Keratinocyte (primary cell): ENCODE results near the gene COG5. TPM values are rescaled to one million over a fixed set of nuclear protein-coding genes. Genes with fewer than 3 reads are reported as not detected.

Source experiments
- DNase-seq: peaks from one replicate; pipeline ENCODE4 v3.0.0-alpha.2; 2011; ENCODE audit warnings: low read depth, missing footprints, low spot score
- FAIRE-seq: peaks from 2 replicates; lab custom pipeline; 2011; peaks lifted over from hg19 to GRCh38; lab: Jason Lieb, UNC
- H2AFZ ChIP-seq: 2 replicates; pipeline ENCODE4 v1.6.0; 2012; ENCODE audit warnings: low read length, control low read depth, inconsistent platforms; ENCODE audit not compliant: control insufficient read depth
- H3K27ac ChIP-seq: 2 replicates; pipeline ENCODE4 v1.5.1; 2011; ENCODE audit warnings: low read length; ENCODE audit not compliant: control insufficient read depth, insufficient read depth
- H3K27me3 ChIP-seq: 3 replicates; pipeline ENCODE4 v1.6.0; 2011; ENCODE audit warnings: low read length; ENCODE audit not compliant: control insufficient read depth, insufficient read depth; ENCODE audit errors: extremely low read depth
- H3K36me3 ChIP-seq, 2 experiments: 2 replicates in 1 of 2; 3 replicates in 1 of 2; pipeline ENCODE4 v1.5.1; 2011; ENCODE audit warnings: low read length in 2 of 2, mild to moderate bottlenecking in 1 of 2; ENCODE audit not compliant: control insufficient read depth in 2 of 2, insufficient read depth in 2 of 2; ENCODE audit errors: extremely low read depth in 1 of 2
- H3K4me1 ChIP-seq: 3 replicates; pipeline ENCODE4 v1.5.1; 2011; ENCODE audit warnings: low read length; ENCODE audit not compliant: control insufficient read depth, insufficient read depth; ENCODE audit errors: extremely low read depth
- H3K4me2 ChIP-seq: 3 replicates; pipeline ENCODE4 v1.6.0; 2011; ENCODE audit warnings: low read depth, low read length; ENCODE audit not compliant: control insufficient read depth, insufficient read depth; ENCODE audit errors: extremely low read depth
- H3K4me3 ChIP-seq, 3 experiments: fragments of 200-600 bp in 1 of 3; sonication (generic) in 1 of 3; 2 replicates in 2 of 3; 3 replicates in 1 of 3; pipeline ENCODE4 v1.5.1; 2011 to 2016; ENCODE audit warnings: low read length in 3 of 3, mild to moderate bottlenecking in 3 of 3, control low read depth in 2 of 3, inconsistent platforms in 1 of 3, low read depth in 1 of 3, mixed read lengths in 1 of 3, mixed run types in 1 of 3, moderate library complexity in 1 of 3; ENCODE audit not compliant: control insufficient read depth in 2 of 3, insufficient read depth in 2 of 3; ENCODE audit errors: extremely low read depth in 1 of 3
- H3K79me2 ChIP-seq: 2 replicates; pipeline ENCODE4 v1.6.0; 2012; ENCODE audit warnings: low read length; ENCODE audit not compliant: control insufficient read depth, insufficient read depth
- H3K9ac ChIP-seq: 3 replicates; pipeline ENCODE4 v1.6.0; 2011; ENCODE audit warnings: low read length; ENCODE audit not compliant: control insufficient read depth, insufficient read depth; ENCODE audit errors: extremely low read depth
- H3K9me1 ChIP-seq: 3 replicates; pipeline ENCODE4 v1.6.0; 2011; ENCODE audit warnings: low read length; ENCODE audit not compliant: control insufficient read depth, insufficient read depth; ENCODE audit errors: extremely low read depth
- H3K9me3 ChIP-seq: 2 replicates; pipeline ENCODE4 v1.5.1; 2012; ENCODE audit warnings: low read depth, low read length; ENCODE audit not compliant: control insufficient read depth
- H4K20me1 ChIP-seq: 3 replicates; pipeline ENCODE4 v1.6.0; 2011; ENCODE audit warnings: low read length; ENCODE audit not compliant: control insufficient read depth, insufficient read depth; ENCODE audit errors: extremely low read depth
- EZH2 ChIP-seq: IDR thresholded peaks from one replicate; pipeline ENCODE4 v1.6.1; 2012; ENCODE audit warnings: inconsistent platforms, mild to moderate bottlenecking, low read length, moderate library complexity
- dilution Hi-C: fragments of 300-500 bp; cut with MboI; formaldehyde crosslinking; loops from one replicate; pipeline ENCODE4 v1.7.0; 2020; ENCODE audit warnings: low sequenced_read_pairs; ENCODE audit not compliant: extremely low pct_ligation_motif_present
- polyA plus RNA-seq, 5 experiments: library from polyadenylated mRNA; depleted of rRNA in 3 of 5; stranded (reverse) in 3 of 5; stranded (forward) in 1 of 5; unstranded in 1 of 5; fragments of >200 nt; gene quantifications; 1 replicate in 1 of 5; 2 replicates in 3 of 5; 3 replicates in 1 of 5; pipeline versions ENCODE4 v1.2.1 to v1.2.3, GENCODE V29; 2011 to 2012; ENCODE audit warnings: missing spikeins in 2 of 5, low read depth in 1 of 5, low replicate concordance in 1 of 5
- TF ChIP-seq, protein P1 (sequence below), 3 experiments: IDR thresholded peaks in 1 of 3; conservative IDR thresholded peaks in 1 of 3; optimal IDR thresholded peaks in 1 of 3; 2 replicates in 2 of 3; 3 replicates in 1 of 3; pipeline versions ENCODE3 to v1.5.1; 2011; ENCODE audit warnings: low read length in 3 of 3, mild to moderate bottlenecking in 3 of 3, moderate library complexity in 2 of 3, control low read depth in 1 of 3, inconsistent platforms in 1 of 3; ENCODE audit not compliant: insufficient read depth in 2 of 3; ENCODE audit errors: extremely low read depth in 1 of 3

COG5 gene
- polyA plus RNA-seq, 1 donor (not counting 4 experiments of a cell fraction or from before 2014, with no cell fraction given) = 50.7 TPM

DNA sequence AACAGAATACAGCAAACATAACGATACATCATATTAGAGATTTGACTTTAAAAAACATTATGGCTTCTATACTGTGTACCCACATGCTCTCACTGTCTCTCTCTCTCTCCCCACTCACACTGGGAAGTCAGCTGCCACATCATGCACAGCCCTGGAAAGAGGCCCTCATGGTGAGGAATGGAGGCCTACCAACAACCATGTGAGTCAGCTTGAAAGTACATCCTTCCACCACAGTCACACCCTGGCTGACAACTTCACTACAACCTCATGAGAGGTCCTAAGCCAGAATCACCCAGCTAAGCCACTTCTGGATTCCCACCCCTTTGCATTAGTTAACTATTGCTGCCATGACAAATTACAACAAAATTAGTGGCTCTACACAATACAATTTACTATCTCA is 117.2 kb downstream of the COG5 start:
- H3K9me3 ChIP-seq = no peaks in the 10 kb centered on the region
- H3K27me3 ChIP-seq = no peaks in the 10 kb centered on the region
- H3K4me3 ChIP-seq = no peak overlapping the region
- DNase-seq (peak; percentile 19), FAIRE-seq (peak; percentile 84)
- no peaks in the 10 kb centered on the region for H3K9me1 ChIP-seq
- no peak overlapping the region for H3K4me2 ChIP-seq
- H3K36me3 ChIP-seq = peaks cover 0 to 3% of the 10 kb centered on the region in 2 experiments
- H2AFZ ChIP-seq = no peak overlapping the region
- no peaks in the 10 kb centered on the region for H4K20me1 ChIP-seq
- H3K27ac ChIP-seq = peak overlapping the region; percentile 56
- H3K4me1 ChIP-seq = peaks cover 8% of the 10 kb centered on the region
- no peak overlapping the region for H3K9ac ChIP-seq
- dilution Hi-C loops = no loop called here
- TF ChIP-seq EZH2 = no peak
- TF ChIP-seq, protein P1, sequence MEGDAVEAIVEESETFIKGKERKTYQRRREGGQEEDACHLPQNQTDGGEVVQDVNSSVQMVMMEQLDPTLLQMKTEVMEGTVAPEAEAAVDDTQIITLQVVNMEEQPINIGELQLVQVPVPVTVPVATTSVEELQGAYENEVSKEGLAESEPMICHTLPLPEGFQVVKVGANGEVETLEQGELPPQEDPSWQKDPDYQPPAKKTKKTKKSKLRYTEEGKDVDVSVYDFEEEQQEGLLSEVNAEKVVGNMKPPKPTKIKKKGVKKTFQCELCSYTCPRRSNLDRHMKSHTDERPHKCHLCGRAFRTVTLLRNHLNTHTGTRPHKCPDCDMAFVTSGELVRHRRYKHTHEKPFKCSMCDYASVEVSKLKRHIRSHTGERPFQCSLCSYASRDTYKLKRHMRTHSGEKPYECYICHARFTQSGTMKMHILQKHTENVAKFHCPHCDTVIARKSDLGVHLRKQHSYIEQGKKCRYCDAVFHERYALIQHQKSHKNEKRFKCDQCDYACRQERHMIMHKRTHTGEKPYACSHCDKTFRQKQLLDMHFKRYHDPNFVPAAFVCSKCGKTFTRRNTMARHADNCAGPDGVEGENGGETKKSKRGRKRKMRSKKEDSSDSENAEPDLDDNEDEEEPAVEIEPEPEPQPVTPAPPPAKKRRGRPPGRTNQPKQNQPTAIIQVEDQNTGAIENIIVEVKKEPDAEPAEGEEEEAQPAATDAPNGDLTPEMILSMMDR (optimal IDR thresholded peaks at IDR 0.05 in 1 of 3, IDR thresholded peaks at IDR 0.05 in 1 of 3, conservative IDR thresholded peaks at IDR 0.05 in 1 of 3; ENCODE audit: extremely low read depth in 1 of 3, insufficient read depth in 2 of 3, low read length in 3 of 3) = no peak
- no peaks in the 10 kb centered on the region for H3K79me2 ChIP-seq

DNA sequence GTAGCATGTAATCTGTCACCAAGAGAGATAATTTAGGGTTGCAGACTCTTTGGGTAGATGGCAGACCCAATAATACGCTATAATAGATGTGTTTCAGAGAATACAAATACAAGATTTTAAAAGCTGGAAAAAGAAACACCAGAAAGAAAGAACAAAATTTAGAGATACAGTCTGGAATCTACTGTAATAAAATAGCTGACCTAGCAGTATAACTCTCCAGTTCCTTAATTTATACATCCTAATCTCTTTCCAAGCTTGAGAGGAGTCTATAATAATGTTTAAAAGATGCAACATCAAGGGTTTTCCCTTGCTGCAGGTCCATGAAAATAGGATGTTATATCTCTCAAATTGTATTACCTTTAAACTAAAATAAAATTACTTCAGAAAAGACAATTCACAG is 121.0 kb downstream of the COG5 start:
- Histone ChIP-seq H3K9ac (no peak overlapping the region), H3K36me3 (no peaks in the 10 kb centered on the region), H3K79me2 (no peaks in the 10 kb centered on the region), H3K27me3 (no peaks in the 10 kb centered on the region), H3K4me3 (no peak overlapping the region), H3K4me2 (no peak overlapping the region), H4K20me1 (no peaks in the 10 kb centered on the region), H3K27ac (no peak overlapping the region), H3K9me1 (peaks cover 2% of the 10 kb centered on the region), H3K9me3 (no peaks in the 10 kb centered on the region), H2AFZ (no peak overlapping the region), H3K4me1 (peaks cover 8% of the 10 kb centered on the region)
- dilution Hi-C loops = no loop called here
- DNase-seq (no peak), FAIRE-seq (no peak)
- TF ChIP-seq, protein P1 (optimal IDR thresholded peaks at IDR 0.05 in 1 of 3, IDR thresholded peaks at IDR 0.05 in 1 of 3, conservative IDR thresholded peaks at IDR 0.05 in 1 of 3; ENCODE audit: extremely low read depth in 1 of 3, insufficient read depth in 2 of 3, low read length in 3 of 3) = no peak
- TF ChIP-seq EZH2 = no peak
